Hippocampal formation (tissue), 2 donors: ENCODE results near the gene THEM5.

Experiments
- DNase-seq, 2 donors: peaks; one replicate each; lab custom pipeline; 2025; lab: John Stamatoyannopoulos, UW

The THEM5 gene

DNA sequence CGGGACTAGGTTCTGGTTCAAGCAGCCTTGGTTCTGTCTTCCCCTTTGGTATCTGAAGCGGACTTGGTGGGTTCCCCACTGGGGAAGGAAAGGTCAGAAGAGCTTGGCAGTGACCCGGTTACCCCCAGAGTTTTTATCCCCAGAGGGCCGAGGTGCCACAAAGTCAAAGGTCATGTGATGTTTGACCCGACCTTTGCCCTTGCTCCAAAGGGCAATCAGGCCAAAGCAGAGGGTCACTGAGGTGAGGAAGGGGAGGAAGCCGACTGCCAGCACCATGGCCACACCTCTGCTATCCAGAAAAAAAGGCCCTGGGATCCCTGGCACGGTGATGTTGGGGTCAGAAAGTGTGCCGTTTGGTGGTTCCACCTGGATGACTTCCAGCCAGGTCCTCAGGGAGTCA is 52.7 kb downstream of the THEM5 start:
- DNase-seq: no peak

DNA sequence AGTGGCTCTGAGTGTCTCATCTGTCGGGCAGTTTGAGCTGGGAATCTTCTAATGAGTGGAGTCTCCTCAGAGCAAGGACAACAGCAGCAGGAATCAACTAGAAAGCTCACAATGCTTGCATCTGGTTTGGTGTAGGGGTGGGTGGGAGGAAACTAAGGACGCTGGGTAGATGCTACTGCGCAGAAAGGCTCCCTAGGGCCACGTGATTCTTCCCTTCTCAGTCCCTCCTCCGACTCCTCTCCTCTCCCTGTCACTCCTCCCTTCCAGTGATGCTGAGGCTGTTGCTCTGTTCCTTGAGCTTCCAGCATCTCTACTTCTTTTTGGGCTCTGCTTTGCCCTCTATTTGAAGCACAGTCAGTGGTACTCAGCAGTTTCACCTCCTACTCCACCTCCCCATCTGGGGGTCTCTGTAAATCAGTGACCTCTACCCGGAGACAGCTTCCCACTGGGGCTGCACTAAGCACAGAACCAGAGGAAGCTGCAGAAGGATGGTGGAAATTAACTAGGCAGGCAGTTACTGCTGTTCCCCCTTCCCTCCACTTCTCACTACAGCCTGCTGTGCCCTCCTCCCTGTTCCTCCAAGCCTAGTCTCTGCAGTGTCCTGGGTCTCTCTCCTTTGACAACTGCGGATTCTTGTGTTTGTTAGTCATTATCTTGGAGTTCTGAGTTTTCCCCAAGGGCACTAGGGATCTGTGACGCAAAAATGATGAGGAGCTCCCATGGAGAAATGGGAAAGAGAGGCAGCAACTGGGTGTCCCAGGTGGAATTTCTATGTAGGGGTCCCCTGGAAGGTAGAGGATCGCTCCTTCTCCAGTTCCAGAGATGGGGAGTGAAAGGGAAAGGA is 54.1 kb downstream of the THEM5 start:
- no peak for DNase-seq

GRCh38 chr1:151798571-151798970 is 54.9 kb downstream of the THEM5 start:
- no peak for DNase-seq
